ENCODE results near the gene TSC22D2. TPM values are rescaled to one million over a fixed set of nuclear protein-coding genes. Genes with fewer than 3 reads are reported as not detected.

Gene TSC22D2
- total and polyA plus RNA-seq, 2 of the 8 experiments (the other 6 are each of a cell fraction or from before 2014, with no cell fraction given): 3.4 to 27.6 TPM

DNA sequence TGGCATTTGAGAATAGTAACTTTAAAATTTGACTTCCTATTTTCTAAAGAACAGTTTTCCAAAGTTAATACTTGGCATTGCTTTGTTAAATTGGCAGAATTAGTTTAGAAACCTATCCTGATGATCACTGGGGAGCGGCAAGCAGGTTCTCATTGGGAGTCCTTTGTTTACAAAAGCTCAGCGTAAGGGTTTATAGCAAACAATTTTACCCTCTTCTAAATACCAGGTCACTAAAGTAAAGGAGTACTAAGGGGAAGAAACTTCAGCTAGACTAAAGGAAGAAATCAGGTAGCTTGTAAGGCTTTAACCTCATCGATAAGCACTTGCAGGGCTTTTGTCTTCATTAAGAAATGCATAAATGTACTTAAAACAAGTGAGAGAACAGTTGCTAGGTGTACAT lies 18.2 kb downstream of the TSC22D2 start (continued):
- no peak for TF ChIP-seq PHF8 (conservative IDR thresholded peaks at IDR 0.05; ENCODE audit: low read depth, low read length)

All from H1 (cell line).